CD4-positive, alpha-beta T cell (primary cell): Measurements from ENCODE around the gene GRID1. TPM values are rescaled to one million over a fixed set of nuclear protein-coding genes. Genes with fewer than 3 reads are reported as not detected.

Experiments used
- ATAC-seq: fragments of 200-7000 bp; cut with Tn5 transposase; one replicate; pipeline ENCODE4 v1.10.0; 2022; ENCODE audit warnings: mild to moderate bottlenecking; ENCODE audit not compliant: poor library complexity
- CTCF ChIA-PET: fragments of 350-600 bp; sonication (Branson Sonifier 250); formaldehyde crosslinking; loops from one replicate; lab custom pipeline; 2021; ENCODE audit warnings: antibody characterized with exemption, inconsistent platforms; lab: Charles Lee
- POLR2A ChIA-PET: fragments of 350-600 bp; sonication (Branson Sonifier 250); formaldehyde crosslinking; loops from one replicate; lab custom pipeline; 2021; ENCODE audit warnings: antibody characterized with exemption, inconsistent platforms; lab: Charles Lee
- DNase-seq, 14 experiments: peaks; one replicate each; pipeline ENCODE4 v3.0.0-alpha.2; 2013 to 2020; ENCODE audit warnings: mixed read lengths in 2 of 14
- H3K27ac ChIP-seq, 2 donors: one replicate each; pipeline versions ENCODE4 v1.5.1 to v1.7.0; 2013; ENCODE audit warnings: low read length in 2 of 2, low read depth in 1 of 2, mild to moderate bottlenecking in 1 of 2
- H3K27me3 ChIP-seq, 2 experiments: 1 replicate in 1 of 2; 2 replicates in 1 of 2; pipeline versions ENCODE4 v1.6.1 to v1.7.0; 2013; ENCODE audit warnings: low read length in 2 of 2, control low read depth in 1 of 2, mild to moderate bottlenecking in 1 of 2, moderate library complexity in 1 of 2; ENCODE audit not compliant: insufficient read depth in 2 of 2, control insufficient read depth in 1 of 2
- H3K36me3 ChIP-seq: one replicate; pipeline ENCODE4 v1.6.1; 2013; ENCODE audit warnings: low read length, control low read depth; ENCODE audit not compliant: insufficient read depth
- H3K4me1 ChIP-seq: one replicate; pipeline ENCODE4 v1.6.1; 2013; ENCODE audit warnings: low read length, control low read depth; ENCODE audit not compliant: insufficient read depth
- H3K4me3 ChIP-seq: one replicate; pipeline ENCODE4 v1.5.1; 2013; ENCODE audit warnings: mild to moderate bottlenecking, low read length, moderate library complexity
- H3K9me3 ChIP-seq, 2 experiments: 1 replicate in 1 of 2; 2 replicates in 1 of 2; pipeline versions ENCODE4 v1.6.1 to v1.7.0; 2013; ENCODE audit warnings: low read length in 2 of 2, mild to moderate bottlenecking in 2 of 2, control low read depth in 1 of 2, moderate library complexity in 1 of 2; ENCODE audit not compliant: control insufficient read depth in 1 of 2, insufficient read depth in 1 of 2
- H3K27ac Mint-ChIP-seq: one replicate; pipeline ENCODE4 v1.8.0; 2020; ENCODE audit warnings: mixed read lengths
- H3K27me3 Mint-ChIP-seq: one replicate; pipeline ENCODE4 v1.8.0; 2021; ENCODE audit warnings: mixed read lengths
- H3K36me3 Mint-ChIP-seq: one replicate; pipeline ENCODE4 v1.8.0; 2021; ENCODE audit warnings: low read depth, mixed read lengths
- H3K4me1 Mint-ChIP-seq: one replicate; pipeline ENCODE4 v1.8.0; 2021; ENCODE audit warnings: low read depth, mixed read lengths
- H3K4me3 Mint-ChIP-seq: one replicate; pipeline ENCODE4 v1.8.0; 2020; ENCODE audit warnings: mild to moderate bottlenecking, mixed read lengths
- H3K9me3 Mint-ChIP-seq: one replicate; pipeline ENCODE4 v1.8.0; 2020; ENCODE audit warnings: mixed read lengths
- CTCF ChIP-seq: fragments of 200-600 bp; IDR thresholded peaks from one replicate; pipeline ENCODE4 v1.8.0; 2022; ENCODE audit warnings: antibody characterized with exemption, mild to moderate bottlenecking
- intact Hi-C, 2 experiments: fragments of 100-400 bp; cut with DNase I in 1 of 2; cut with micrococcal nuclease in 1 of 2; formaldehyde crosslinking; loops; one replicate each; pipeline versions ENCODE4 v1.15.1 to v1.9.0; 2023 to 2025; cut with DNase I, micrococcal nuclease
- total RNA-seq, 174 experiments: library from RNA in 2 of 174; stranded (reverse) in 2 of 174; gene quantifications; one replicate each; pipeline ENCODE4 v1.2.3 and lab custom pipeline; 2021 to 2026

The GRID1 gene
- total RNA-seq, 2 experiments from 2014 or later, result not detected

GRCh38 chr10:86048973-86049372 lies 317.6 kb downstream of the GRID1 start:
- intact Hi-C loops, result no loop called here
- Mint-ChIP-seq H3K27me3 (no peaks in the 10 kb centered on the region), H3K27ac (no peak overlapping the region), H3K9me3 (no peaks in the 10 kb centered on the region), H3K4me1 (peaks cover 15% of the 10 kb centered on the region), H3K36me3 (no peaks in the 10 kb centered on the region), H3K4me3 (no peak overlapping the region)
- H3K36me3 ChIP-seq, result no peaks in the 10 kb centered on the region
- ATAC-seq (no peak), DNase-seq (no peak)
- TF ChIP-seq CTCF, result no peak
- POLR2A ChIA-PET, result no interaction called here
- no peak overlapping the region for H3K27ac ChIP-seq
- CTCF ChIA-PET, result no interaction called here
- no peak overlapping the region for H3K4me3 ChIP-seq
- no peaks in the 10 kb centered on the region for H3K9me3 ChIP-seq
- H3K27me3 ChIP-seq, result no peaks in the 10 kb centered on the region
- peaks cover 20% of the 10 kb centered on the region for H3K4me1 ChIP-seq

- Mint-ChIP-seq H3K4me3 (no peak overlapping the region), H3K4me1 (peaks cover 15% of the 10 kb centered on the region), H3K36me3 (no peaks in the 10 kb centered on the region), H3K27ac (no peak overlapping the region), H3K27me3 (no peaks in the 10 kb centered on the region), H3K9me3 (no peaks in the 10 kb centered on the region)
- Histone ChIP-seq H3K27me3 (no peaks in the 10 kb centered on the region), H3K27ac (no peak overlapping the region), H3K4me3 (no peak overlapping the region), H3K36me3 (no peaks in the 10 kb centered on the region), H3K9me3 (no peaks in the 10 kb centered on the region), H3K4me1 (peaks cover 20% of the 10 kb centered on the region)
- ATAC-seq (no peak), DNase-seq (no peak)
- intact Hi-C loops, result no loop called here
- ChIA-PET POLR2A (no interaction called here), CTCF (no interaction called here)
- TF ChIP-seq CTCF, result no peak
Observed at GRCh38 chr10:86048571-86048970, 318.0 kb downstream of the GRID1 start.

- Histone ChIP-seq H3K27me3 (no peaks in the 10 kb centered on the region), H3K27ac (no peak overlapping the region), H3K4me3 (no peak overlapping the region), H3K9me3 (no peaks in the 10 kb centered on the region), H3K36me3 (no peaks in the 10 kb centered on the region), H3K4me1 (peaks cover 20% of the 10 kb centered on the region)
- TF ChIP-seq CTCF, result no peak
- DNase-seq (peak in 3 of 14 experiments; percentile 7 to 32 (median 16)), ATAC-seq (peak; percentile 61)
- POLR2A ChIA-PET, result no interaction called here
- no peak overlapping the region for H3K27ac Mint-ChIP-seq
- CTCF ChIA-PET, result no interaction called here
- no peak overlapping the region for H3K4me3 Mint-ChIP-seq
- no peaks in the 10 kb centered on the region for H3K36me3 Mint-ChIP-seq
- intact Hi-C loops, result no loop called here
- H3K9me3 Mint-ChIP-seq, result no peaks in the 10 kb centered on the region
- no peaks in the 10 kb centered on the region for H3K27me3 Mint-ChIP-seq
- peaks cover 15% of the 10 kb centered on the region for H3K4me1 Mint-ChIP-seq
Observed at GRCh38 chr10:86047588-86047987, 319.0 kb downstream of the GRID1 start.
